Measurements from ENCODE around the gene ACSBG1.

ACSBG1 gene

DNA sequence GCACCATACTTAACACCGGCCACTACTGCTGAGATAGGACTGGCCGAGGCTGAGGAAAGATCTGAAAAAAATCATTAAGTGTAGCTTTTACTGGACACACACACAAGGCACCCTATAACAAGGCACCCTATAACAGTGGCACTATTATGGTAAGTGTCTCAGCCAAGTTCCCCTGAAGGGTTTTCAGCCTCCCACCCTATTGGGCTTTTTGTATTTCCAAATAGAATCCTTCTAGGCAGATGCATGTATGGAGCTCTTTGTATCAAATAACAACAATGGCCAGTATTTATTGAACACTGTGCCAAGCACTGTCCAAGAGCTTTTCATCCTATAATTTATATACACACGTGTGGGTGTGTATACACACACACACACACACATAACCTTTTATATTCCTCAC lies 23.3 kb upstream of the ACSBG1 start:
- Histone ChIP-seq H3K27me3 (ENCODE audit: insufficient read depth, low read length, poor library complexity) (no peaks in the 10 kb centered on the region), H4K20me1 (ENCODE audit: insufficient read depth, low read length) (no peaks in the 10 kb centered on the region), H3K4me2 (ENCODE audit: insufficient read depth, low read length) (no peak overlapping the region), H3K36me3 (ENCODE audit: insufficient read depth, low read length) (no peaks in the 10 kb centered on the region), H3K4me3 (ENCODE audit: low read depth in 1 of 2, low read length in 2 of 2) (no peak overlapping the region), H2AFZ (ENCODE audit: low read depth, low read length) (no peak overlapping the region), H3K9me3 (ENCODE audit: insufficient read depth, low read length, severe bottlenecking) (no peaks in the 10 kb centered on the region), H3K27ac (ENCODE audit: low read length) (no peak overlapping the region), H3K79me2 (ENCODE audit: insufficient read depth, low read length) (no peaks in the 10 kb centered on the region), H3K4me1 (ENCODE audit: insufficient read depth, low read length) (no peaks in the 10 kb centered on the region), H3K9ac (ENCODE audit: low read depth, low read length) (no peak overlapping the region)
- no peak for ATAC-seq (ENCODE audit: insufficient read depth, low read depth)
- DNase-seq = no peak
- TF ChIP-seq, protein P1, sequence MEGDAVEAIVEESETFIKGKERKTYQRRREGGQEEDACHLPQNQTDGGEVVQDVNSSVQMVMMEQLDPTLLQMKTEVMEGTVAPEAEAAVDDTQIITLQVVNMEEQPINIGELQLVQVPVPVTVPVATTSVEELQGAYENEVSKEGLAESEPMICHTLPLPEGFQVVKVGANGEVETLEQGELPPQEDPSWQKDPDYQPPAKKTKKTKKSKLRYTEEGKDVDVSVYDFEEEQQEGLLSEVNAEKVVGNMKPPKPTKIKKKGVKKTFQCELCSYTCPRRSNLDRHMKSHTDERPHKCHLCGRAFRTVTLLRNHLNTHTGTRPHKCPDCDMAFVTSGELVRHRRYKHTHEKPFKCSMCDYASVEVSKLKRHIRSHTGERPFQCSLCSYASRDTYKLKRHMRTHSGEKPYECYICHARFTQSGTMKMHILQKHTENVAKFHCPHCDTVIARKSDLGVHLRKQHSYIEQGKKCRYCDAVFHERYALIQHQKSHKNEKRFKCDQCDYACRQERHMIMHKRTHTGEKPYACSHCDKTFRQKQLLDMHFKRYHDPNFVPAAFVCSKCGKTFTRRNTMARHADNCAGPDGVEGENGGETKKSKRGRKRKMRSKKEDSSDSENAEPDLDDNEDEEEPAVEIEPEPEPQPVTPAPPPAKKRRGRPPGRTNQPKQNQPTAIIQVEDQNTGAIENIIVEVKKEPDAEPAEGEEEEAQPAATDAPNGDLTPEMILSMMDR (IDR thresholded peaks at IDR 0.05; ENCODE audit: borderline replicate concordance, extremely low read depth, low read length, poor library complexity, severe bottlenecking) = no peak
- TF ChIP-seq EZH2 (IDR thresholded peaks at IDR 0.05; ENCODE audit: borderline replicate concordance, low read depth, low read length, severe bottlenecking) = no peak

DNA sequence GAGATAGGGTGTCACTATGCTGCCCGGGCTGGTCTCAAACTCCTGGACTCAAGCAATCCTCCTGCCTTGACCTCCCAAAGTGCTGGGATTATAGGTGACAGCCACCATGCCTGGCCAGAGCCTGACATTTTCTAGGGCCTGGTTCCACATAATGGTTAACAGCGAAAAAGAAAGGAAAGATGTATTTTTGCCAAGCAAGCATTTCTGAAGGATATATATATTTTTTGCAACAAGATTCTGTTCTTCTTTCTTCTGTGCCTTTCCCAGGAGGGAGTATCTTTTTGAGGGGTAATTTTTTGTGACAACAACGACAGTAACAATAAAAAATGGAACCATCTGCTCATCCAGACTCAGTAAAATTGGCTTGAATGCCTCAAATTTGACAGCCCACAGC lies 21.7 kb upstream of the ACSBG1 start:
- no peaks in the 10 kb centered on the region for H3K27me3 ChIP-seq (ENCODE audit: insufficient read depth, low read length, poor library complexity)
- no peak for DNase-seq
- H3K4me2 ChIP-seq (ENCODE audit: insufficient read depth, low read length) = no peak overlapping the region
- H3K79me2 ChIP-seq (ENCODE audit: insufficient read depth, low read length) = no peaks in the 10 kb centered on the region
- H3K9me3 ChIP-seq (ENCODE audit: insufficient read depth, low read length, severe bottlenecking) = no peaks in the 10 kb centered on the region
- H3K27ac ChIP-seq (ENCODE audit: low read length) = no peak overlapping the region
- H2AFZ ChIP-seq (ENCODE audit: low read depth, low read length) = no peak overlapping the region
- H3K4me1 ChIP-seq (ENCODE audit: insufficient read depth, low read length) = no peaks in the 10 kb centered on the region
- no peak for TF ChIP-seq EZH2 (IDR thresholded peaks at IDR 0.05; ENCODE audit: borderline replicate concordance, low read depth, low read length, severe bottlenecking)
- TF ChIP-seq, protein P1 (IDR thresholded peaks at IDR 0.05; ENCODE audit: borderline replicate concordance, extremely low read depth, low read length, poor library complexity, severe bottlenecking) = no peak
- ATAC-seq (ENCODE audit: insufficient read depth, low read depth) = no peak
- H4K20me1 ChIP-seq (ENCODE audit: insufficient read depth, low read length) = no peaks in the 10 kb centered on the region
- H3K9ac ChIP-seq (ENCODE audit: low read depth, low read length) = no peak overlapping the region
- H3K4me3 ChIP-seq (ENCODE audit: low read depth in 1 of 2, low read length in 2 of 2) = no peak overlapping the region
- no peaks in the 10 kb centered on the region for H3K36me3 ChIP-seq (ENCODE audit: insufficient read depth, low read length)

DNA sequence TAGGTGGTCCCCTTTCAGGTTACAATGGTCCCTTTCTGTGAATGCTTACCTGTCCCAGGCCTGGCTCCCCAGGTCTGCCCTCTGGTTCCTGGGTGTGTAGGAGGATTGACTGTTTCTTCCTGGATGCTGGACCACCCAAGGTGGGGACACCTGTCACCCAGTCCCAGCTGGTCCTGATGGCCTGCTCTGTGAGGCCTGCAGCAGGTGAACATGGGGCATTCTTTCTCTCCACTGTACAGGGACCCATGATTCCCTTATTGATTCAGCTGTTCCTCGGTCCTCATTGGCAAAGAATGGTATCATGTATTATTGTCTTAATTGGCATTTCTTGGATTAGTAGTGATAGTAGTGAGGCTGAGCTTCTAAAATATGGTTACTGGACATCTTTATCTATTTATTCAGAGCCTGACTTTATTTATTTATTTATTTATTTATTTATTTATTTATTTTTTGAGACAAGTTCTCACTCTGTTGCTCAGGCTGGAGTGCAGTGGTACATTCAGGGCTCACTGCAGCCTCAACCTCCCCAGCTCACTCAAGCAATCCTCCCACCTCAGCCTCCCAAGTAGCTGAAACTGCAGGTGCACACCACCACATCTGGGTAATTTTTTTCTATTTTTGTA lies 21.2 kb upstream of the ACSBG1 start:
- H3K27me3 ChIP-seq (ENCODE audit: insufficient read depth, low read length, poor library complexity) = no peaks in the 10 kb centered on the region
- H3K9ac ChIP-seq (ENCODE audit: low read depth, low read length) = no peak overlapping the region

More for the DNA sequence above, 21.2 kb upstream of the ACSBG1 start:
- H3K27ac ChIP-seq (ENCODE audit: low read length) = no peak overlapping the region
- no peaks in the 10 kb centered on the region for H4K20me1 ChIP-seq (ENCODE audit: insufficient read depth, low read length)
- TF ChIP-seq EZH2 (IDR thresholded peaks at IDR 0.05; ENCODE audit: borderline replicate concordance, low read depth, low read length, severe bottlenecking) = no peak
- TF ChIP-seq, protein P1 (IDR thresholded peaks at IDR 0.05; ENCODE audit: borderline replicate concordance, extremely low read depth, low read length, poor library complexity, severe bottlenecking) = no peak
- H3K36me3 ChIP-seq (ENCODE audit: insufficient read depth, low read length) = no peaks in the 10 kb centered on the region
- no peaks in the 10 kb centered on the region for H3K4me1 ChIP-seq (ENCODE audit: insufficient read depth, low read length)
- DNase-seq (no peak), ATAC-seq (ENCODE audit: insufficient read depth, low read depth) (no peak)
- H3K4me2 ChIP-seq (ENCODE audit: insufficient read depth, low read length) = no peak overlapping the region
- no peak overlapping the region for H3K4me3 ChIP-seq (ENCODE audit: low read depth in 1 of 2, low read length in 2 of 2)
- H3K79me2 ChIP-seq (ENCODE audit: insufficient read depth, low read length) = no peaks in the 10 kb centered on the region
- H3K9me3 ChIP-seq (ENCODE audit: insufficient read depth, low read length, severe bottlenecking) = no peaks in the 10 kb centered on the region
- no peak overlapping the region for H2AFZ ChIP-seq (ENCODE audit: low read depth, low read length)

All from DND-41 (cell line).